Neural cell (in vitro differentiated cells): ENCODE data around the gene ARHGAP25. TPM values are rescaled to one million over a fixed set of nuclear protein-coding genes. Genes with fewer than 3 reads are reported as not detected.

ENCODE experiments used
- H2AFZ ChIP-seq: fragments of 200-600, 300-800 bp; sonication (generic), shearing (Covaris generic); 2 replicates; pipeline ENCODE4 v1.6.0; 2014; ENCODE audit warnings: low read depth, mild to moderate bottlenecking, antibody characterized with exemption, low read length, moderate library complexity
- H3F3A ChIP-seq: fragments of 200-600 bp; shearing (Covaris generic); 2 replicates; pipeline ENCODE4 v1.6.1; 2016; ENCODE audit warnings: mild to moderate bottlenecking, moderate library complexity, mixed read lengths, antibody characterized with exemption, low read length; ENCODE audit not compliant: insufficient read depth, poor library complexity, severe bottlenecking
- H3K27ac ChIP-seq: fragments of 200-600, 300-800 bp; sonication (generic), shearing (Covaris generic); 2 replicates; pipeline ENCODE4 v1.5.1; 2014; ENCODE audit warnings: mild to moderate bottlenecking, low read length, moderate library complexity
- H3K27me3 ChIP-seq: fragments of 300-800, 200-600 bp; sonication (generic), shearing (Covaris generic); 2 replicates; pipeline ENCODE4 v1.6.0; 2014; ENCODE audit warnings: mild to moderate bottlenecking, low read depth, low read length, moderate library complexity; ENCODE audit not compliant: insufficient read depth
- H3K36me3 ChIP-seq: fragments of 300-800, 200-600 bp; sonication (generic), shearing (Covaris generic); 2 replicates; pipeline ENCODE4 v1.5.1; 2014; ENCODE audit warnings: mild to moderate bottlenecking, antibody characterized with exemption, low read length, moderate library complexity; ENCODE audit not compliant: insufficient read depth
- H3K4me2 ChIP-seq: fragments of 300-800, 200-600 bp; sonication (generic), shearing (Covaris generic); 2 replicates; pipeline ENCODE4 v1.6.0; 2014; ENCODE audit warnings: mild to moderate bottlenecking, low read length
- H3K4me3 ChIP-seq: fragments of 300-800, 200-600 bp; sonication (generic), shearing (Covaris generic); 2 replicates; pipeline ENCODE4 v1.5.1; 2014; ENCODE audit warnings: mild to moderate bottlenecking, low read length, moderate library complexity
- H3K79me2 ChIP-seq: fragments of 200-600 bp; shearing (Covaris generic); replicated peaks from 2 replicates; pipeline ENCODE4 v1.6.0; 2014; ENCODE audit warnings: mild to moderate bottlenecking, low read length, moderate library complexity; ENCODE audit not compliant: insufficient read depth
- H3K9ac ChIP-seq: fragments of 300-800, 200-600 bp; sonication (generic), shearing (Covaris generic); 2 replicates; pipeline ENCODE4 v1.6.1; 2016; ENCODE audit warnings: mild to moderate bottlenecking, low read length, mixed read lengths
- H3K9me2 ChIP-seq: fragments of 200-600 bp; shearing (Covaris generic); 2 replicates; pipeline ENCODE4 v1.6.1; 2016; ENCODE audit warnings: mild to moderate bottlenecking, low read length, mixed read lengths; ENCODE audit not compliant: insufficient read depth
- H3K9me3 ChIP-seq: fragments of 200-600, 300-800 bp; sonication (generic), shearing (Covaris generic); 2 replicates; pipeline ENCODE4 v1.6.1; 2016; ENCODE audit warnings: mild to moderate bottlenecking, mixed run types, low read length, moderate library complexity, mixed read lengths
- H4K20me1 ChIP-seq: fragments of 200-600 bp; shearing (Covaris generic); 2 replicates; pipeline ENCODE4 v1.6.1; 2016; ENCODE audit warnings: mild to moderate bottlenecking, mixed run types; ENCODE audit not compliant: insufficient read depth
- TAF1 ChIP-seq: IDR thresholded peaks from 2 replicates; pipeline ENCODE4 v1.6.1; 2012; ENCODE audit warnings: low read depth
- polyA plus RNA-seq: library from polyadenylated mRNA; depleted of rRNA; stranded (reverse); fragments of >200 nt; gene quantifications from 2 replicates; pipeline ENCODE4 v1.2.3, GENCODE V29; 2014

ARHGAP25 gene
- polyA plus RNA-seq, 1 donor from 2014 or later, result not detected

- Histone ChIP-seq H3K27ac (no peak within 1 kb of the TSS), H3K27me3 (no peaks in the 10 kb centered on the region), H3K4me3 (no peak within 1 kb of the TSS), H3K9me2 (no peaks in the 10 kb centered on the region), H4K20me1 (no peaks in the 10 kb centered on the region), H3K4me2 (no peak within 1 kb of the TSS), H3K79me2 (no peaks in the 10 kb centered on the region), H3F3A (no peaks in the 10 kb centered on the region), H3K9me3 (no peaks in the 10 kb centered on the region), H3K36me3 (no peaks in the 10 kb centered on the region), H2AFZ (no peak within 1 kb of the TSS), H3K9ac (no peak within 1 kb of the TSS)
- no peak for TF ChIP-seq TAF1
Measured at GRCh38 chr2:68871159-68871764, 136.7 kb downstream of the ARHGAP25 start, which contains the start of gene BMP10. BMP10 (minus strand) TSS chr2:68871397; CDS start chr2:68871358, 39 bp downstream.

Other genes with a start within 250 kb of the ARHGAP25 start
- gene PROKR1, start 91.2 kb upstream of the ARHGAP25 start, polyA plus RNA-seq, result 0.06 TPM in 1 of 2 replicates, not detected in the other
- gene BMP10, start 136.6 kb downstream of the ARHGAP25 start, polyA plus RNA-seq, result not detected in 2 replicates
- not detected in 2 replicates for gene GKN2, start 218.1 kb downstream of the ARHGAP25 start, polyA plus RNA-seq
- not detected in 2 replicates for gene GKN1, start 239.8 kb downstream of the ARHGAP25 start, polyA plus RNA-seq